Measurements from ENCODE around the gene CHPF.

CHPF gene, protein sequence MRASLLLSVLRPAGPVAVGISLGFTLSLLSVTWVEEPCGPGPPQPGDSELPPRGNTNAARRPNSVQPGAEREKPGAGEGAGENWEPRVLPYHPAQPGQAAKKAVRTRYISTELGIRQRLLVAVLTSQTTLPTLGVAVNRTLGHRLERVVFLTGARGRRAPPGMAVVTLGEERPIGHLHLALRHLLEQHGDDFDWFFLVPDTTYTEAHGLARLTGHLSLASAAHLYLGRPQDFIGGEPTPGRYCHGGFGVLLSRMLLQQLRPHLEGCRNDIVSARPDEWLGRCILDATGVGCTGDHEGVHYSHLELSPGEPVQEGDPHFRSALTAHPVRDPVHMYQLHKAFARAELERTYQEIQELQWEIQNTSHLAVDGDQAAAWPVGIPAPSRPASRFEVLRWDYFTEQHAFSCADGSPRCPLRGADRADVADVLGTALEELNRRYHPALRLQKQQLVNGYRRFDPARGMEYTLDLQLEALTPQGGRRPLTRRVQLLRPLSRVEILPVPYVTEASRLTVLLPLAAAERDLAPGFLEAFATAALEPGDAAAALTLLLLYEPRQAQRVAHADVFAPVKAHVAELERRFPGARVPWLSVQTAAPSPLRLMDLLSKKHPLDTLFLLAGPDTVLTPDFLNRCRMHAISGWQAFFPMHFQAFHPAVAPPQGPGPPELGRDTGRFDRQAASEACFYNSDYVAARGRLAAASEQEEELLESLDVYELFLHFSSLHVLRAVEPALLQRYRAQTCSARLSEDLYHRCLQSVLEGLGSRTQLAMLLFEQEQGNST

DNA sequence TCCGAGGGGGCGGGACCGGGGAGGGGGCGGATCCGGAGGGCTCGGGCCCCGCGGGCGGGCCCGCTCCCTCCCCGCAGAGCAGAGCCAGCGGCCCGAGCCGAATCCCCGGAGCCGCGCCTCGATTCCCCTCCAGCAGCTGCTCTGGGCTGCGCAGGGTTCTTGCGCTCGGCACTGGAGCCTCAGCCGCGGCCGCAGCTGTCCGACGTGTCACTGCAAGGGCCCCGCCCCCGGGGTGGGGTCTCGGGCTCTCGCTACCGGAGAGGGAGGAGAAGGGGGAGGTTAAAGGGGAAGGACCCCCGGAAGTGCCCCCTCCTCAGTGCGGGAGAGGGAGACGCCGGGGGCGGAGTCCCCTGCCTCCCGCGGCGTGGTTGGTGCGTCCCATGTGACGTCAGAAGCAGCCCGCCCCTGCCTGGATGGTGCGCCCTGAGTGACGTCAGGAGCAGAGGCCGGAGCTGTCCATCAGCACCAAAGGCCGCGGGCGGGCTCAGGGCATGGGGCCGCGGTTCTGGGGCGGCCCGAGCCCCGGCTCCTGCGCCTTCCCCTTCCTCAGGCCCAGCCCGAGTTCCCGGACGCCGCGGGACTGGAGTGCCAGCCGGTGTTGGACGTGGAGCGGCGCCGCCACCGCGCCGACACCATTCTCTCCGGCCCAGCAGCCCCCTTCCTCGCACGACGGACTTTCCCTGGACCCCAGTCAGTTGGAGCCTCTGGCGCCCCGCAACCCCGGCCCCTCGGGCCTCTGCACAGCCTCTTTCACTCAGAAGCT, at the start of gene CHPF, which contains the start of gene TMEM198:
Gene CHPF, minus strand, starts transcription at position 214 of the 763 bp plus-strand sequence. CDS start 271 bp downstream, outside the sequence.
Gene TMEM198, plus strand, starts transcription at position 433 of the 763 bp plus-strand sequence. CDS start 700 bp downstream, outside the sequence.
- DNase-seq: peak; percentile 75

DNA sequence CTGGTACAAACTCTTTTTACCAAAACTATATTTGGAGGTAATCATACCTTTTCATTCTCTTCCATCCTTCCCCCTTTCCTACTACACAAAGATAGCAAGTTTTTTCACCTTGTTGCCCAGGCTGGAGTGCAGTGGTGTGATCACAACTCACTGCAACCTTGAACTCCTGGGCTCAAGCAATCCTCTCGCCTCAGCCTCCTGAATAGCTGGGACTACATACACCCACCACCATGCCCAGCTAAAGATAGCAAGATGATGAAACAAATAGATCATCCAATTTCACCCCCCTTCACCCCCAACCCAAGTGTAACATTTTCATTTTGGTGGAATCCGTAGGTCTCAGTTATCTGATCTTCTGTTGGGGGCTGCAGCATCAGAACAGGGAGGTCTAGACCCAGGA, 49.5 kb upstream of the CHPF start:
- DNase-seq: no peak

DNA sequence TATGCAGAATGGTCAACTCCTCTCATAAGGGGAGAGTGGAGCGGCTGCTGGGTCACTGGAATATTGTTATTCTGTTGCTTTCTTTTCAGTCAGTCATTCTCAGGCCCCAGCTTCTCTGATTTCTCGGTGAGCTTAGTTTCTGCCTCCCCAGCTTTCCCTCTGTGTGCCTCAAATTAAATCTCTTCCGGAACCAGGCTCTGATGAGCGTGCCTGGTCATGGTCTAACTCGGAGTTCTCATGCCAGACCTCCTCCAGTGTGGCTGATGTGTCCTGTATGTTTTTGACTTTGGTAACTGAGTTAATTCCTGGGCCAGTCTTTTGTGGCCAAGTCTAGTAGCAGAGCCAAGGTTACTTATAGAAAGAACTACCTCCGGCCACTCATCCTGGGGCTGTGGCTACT, 49.1 kb upstream of the CHPF start:
- no peak for DNase-seq

DNA sequence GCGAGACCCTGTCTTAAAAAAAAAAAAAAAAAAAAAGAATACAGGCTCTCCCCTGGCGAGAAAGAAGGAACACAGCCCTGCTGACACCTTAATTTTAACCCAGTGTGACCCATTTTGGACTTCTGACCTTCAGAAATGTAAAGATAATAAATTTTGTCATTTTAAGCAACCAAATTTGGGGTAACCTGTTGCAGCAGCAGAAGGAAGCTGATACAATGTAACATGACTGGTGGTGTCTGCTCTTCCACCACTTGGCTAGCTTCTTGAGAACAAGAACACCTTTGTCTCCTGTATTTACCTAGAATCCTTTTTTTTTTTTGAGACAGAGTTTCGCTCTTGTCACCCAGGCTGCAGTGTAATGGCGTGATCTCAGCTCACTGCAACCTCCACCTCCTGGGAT, 47.5 kb upstream of the CHPF start:
- DNase-seq: no peak

DNA sequence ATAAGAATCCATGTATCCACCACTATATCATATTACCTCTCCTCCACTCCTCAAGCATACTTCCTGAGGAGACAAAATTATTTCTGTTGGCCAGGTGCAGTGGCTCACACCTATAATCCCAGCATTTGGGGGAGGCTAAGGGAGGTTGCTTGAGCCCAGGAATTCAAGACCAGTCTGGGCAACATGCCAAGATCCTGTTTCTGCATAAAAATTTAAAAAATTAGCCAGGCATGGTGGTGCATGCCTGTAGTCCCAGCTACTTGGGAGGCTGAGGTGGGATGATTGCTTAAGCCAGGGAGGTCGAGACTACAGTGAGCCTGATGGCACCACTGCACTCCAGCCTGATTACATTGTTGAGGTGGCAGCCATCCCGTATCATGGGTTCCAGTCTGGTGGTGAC, 37.7 kb upstream of the CHPF start:
- DNase-seq: no peak

DNA sequence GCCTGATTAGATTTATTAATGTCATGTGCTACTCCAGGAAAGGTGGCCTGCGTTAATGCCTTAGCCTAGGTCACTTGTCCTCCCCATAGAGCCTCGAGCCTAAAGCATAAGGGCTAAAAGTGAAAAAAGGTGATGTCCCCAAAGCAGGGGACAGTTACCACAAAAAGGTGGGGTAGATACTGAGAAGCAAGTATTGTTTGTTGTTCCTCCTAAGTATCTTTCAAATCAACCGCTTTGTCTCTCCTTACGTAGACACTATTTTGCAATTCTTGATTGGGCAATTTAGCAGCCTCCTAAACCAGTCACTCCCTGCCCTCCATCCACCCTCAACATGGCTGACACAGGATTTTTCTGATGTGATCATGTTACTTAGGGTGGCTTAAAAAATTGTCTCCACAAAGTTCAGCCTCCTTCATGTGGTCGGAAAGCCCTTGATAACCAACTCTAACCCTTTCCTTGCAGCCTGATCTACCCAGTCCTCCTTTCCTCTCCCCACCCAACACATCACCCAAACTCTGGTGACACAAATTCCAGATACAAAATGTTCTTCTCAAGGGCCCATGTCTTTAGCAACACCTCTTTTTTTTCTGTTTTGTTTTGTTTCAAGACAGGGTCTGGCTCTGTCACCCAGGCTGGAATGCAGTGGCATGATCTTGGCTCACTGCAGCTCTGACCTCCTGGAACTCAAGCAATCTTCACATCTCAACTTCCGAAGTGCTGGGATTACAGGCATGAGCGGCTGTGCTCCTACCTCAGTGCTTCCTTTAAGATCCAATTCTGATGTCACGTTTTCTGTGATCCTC, 35.4 kb upstream of the CHPF start:
- DNase-seq: no peak

DNA sequence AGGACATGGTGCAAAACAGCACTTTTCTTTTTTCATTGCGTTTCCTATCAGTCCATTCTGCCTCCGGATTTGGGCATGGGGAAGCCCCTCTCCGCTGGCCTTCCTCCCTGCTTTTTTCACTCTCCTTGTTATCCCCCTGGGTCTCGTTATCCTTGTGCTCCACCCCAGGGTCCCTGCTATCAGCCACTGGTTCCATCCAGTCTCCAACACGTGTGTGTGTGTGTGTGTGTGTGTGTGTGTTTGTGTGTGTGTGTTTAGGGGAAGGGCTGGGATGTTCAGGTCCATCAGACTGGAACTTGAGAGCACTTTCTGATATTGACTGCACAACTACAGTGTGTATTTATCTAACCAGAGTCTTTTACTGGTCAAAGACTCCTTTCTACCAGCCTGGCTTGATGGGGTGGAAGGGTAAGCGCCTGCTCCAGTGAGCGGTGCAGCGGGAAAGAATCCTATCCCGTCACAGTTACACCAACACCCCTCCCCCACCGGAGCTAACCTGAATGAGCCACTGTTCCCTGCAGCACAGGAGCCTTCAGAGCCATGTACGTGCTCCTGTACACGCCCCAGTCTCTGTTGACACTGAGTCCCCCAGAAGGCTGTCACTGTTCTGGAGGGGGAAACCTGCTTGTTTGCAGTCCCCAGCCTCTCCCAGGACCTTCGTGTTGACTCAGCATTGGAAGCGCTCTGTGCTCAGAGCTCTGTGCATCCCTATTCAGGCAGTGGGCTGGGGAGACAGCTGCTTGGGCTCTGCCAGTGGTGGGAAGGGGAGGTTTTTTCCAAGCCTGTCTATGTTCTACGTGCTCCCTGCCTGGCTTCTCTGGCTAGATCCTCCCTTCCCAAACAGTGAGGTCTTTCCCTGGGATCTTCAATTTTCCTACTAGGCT, 33.1 kb upstream of the CHPF start:
- DNase-seq: no peak

DNA sequence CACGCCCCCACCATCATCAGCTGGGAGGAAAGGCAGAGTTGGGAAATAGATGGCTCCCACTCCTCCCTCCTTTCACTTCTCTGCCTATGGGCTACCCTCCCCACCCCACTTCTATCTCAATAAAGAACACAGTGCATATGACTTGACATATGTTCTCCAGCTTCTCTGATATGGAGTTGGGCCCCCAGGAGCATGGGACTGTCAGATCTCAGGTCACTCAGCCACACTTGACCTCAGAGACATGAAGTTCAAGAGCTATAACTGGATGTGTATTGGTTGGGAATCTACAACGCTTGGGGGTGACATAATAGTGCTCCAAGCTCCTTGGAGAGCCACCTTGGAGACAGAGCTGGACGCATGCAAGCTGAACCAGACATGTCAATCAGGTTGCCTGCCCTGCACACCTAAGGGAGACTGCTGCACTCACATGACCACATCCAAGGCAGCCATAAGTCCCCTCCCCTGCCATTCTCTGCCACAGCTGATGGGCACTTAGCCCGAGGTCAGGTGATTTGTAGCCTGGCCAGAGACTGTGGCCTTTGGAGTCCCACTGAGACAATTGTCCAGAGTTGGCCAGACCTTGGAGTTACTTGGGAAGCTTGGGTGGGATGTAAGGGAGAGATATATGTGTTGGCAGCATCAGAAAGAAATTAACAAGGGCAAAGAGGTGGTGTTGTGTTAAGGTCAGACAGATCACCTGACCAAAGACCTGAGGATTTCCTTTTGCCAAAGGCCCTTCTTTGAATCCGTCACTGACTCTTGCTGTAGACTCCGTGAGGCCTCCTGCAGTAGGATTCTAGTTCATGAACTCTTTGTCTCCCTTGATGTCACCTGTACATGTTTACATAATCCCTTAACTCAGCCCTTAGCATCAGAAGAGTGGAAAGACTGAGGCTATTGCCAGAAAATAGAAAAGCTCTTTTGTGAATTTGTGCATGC, 32.2 kb upstream of the CHPF start:
- DNase-seq: no peak

DNA sequence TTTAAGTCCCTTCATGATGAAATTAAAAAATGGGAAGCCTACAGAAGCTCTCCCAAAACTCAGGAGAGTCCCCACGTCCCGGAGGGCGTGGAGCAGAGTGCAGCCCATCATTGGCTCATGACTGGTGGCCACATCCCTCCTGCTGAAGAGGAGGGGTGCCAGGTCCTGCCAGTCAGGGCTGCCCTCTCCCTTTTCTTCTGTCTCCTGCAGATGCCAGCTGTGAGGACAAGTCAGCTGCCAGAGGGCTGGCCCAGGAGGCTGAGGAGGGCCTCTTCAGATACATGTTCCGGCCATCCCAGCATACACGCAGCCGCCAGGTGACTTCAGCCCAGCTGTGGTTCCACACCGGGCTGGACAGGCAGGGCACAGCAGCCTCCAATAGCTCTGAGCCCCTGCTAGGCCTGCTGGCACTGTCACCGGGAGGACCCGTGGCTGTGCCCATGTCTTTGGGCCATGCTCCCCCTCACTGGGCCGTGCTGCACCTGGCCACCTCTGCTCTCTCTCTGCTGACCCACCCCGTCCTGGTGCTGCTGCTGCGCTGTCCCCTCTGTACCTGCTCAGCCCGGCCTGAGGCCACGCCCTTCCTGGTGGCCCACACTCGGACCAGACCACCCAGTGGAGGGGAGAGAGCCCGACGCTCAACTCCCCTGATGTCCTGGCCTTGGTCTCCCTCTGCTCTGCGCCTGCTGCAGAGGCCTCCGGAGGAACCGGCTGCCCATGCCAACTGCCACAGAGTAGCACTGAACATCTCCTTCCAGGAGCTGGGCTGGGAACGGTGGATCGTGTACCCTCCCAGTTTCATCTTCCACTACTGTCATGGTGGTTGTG, 31.1 kb upstream of the CHPF start:
- no peak for DNase-seq

DNA sequence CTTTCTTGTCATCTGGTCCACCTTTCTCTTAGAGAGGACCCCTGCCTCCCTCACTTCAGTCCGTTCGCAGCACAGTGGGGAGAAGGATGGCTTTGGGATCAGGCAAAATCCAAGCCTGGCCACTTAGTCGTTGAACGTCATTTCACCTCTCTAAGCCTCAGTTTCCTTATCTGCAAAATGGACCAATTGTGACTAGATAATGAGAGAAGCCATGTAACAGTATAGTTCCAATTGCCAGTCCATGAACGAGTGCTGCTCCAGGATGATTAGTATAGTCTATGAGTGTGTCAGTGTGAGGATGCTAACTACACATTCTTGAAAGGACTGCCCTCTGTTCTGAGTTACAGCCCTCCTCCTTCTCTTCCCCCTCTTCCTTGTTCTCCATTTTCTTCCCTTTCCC, 29.6 kb upstream of the CHPF start:
- no peak for DNase-seq

DNA sequence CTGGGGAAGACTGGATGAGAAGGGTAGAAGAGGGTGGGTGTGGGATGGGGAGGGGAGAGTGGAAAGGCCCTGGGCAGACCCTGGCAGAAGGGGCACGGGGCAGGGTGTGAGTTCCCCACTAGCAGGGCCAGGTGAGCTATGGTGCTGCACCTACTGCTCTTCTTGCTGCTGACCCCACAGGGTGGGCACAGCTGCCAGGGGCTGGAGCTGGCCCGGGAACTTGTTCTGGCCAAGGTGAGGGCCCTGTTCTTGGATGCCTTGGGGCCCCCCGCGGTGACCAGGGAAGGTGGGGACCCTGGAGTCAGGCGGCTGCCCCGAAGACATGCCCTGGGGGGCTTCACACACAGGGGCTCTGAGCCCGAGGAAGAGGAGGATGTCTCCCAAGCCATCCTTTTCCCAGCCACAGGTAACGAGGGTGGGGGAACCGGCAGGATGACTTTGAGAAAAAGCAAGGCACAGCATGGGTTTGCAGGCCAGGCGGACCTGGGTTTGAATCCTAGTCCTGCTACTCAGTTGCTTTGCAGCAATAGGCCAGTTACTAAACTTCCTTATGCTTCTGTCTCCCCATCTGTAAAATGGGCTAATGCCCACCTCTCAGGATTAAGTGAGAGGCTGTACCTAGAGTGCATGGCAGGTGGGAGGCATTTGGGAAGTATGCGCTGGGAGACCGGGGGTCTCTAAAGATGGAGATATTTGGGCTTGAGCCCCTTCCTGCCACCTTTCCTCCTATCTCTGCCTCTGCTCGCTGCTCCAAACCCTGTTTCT, 28.8 kb upstream of the CHPF start, which contains the start of gene INHA:
Gene INHA, plus strand, starts transcription at position 74 of the 765 bp plus-strand sequence. Its CDS starts 65 bp downstream, at position 139.
- DNase-seq: no peak

DNA sequence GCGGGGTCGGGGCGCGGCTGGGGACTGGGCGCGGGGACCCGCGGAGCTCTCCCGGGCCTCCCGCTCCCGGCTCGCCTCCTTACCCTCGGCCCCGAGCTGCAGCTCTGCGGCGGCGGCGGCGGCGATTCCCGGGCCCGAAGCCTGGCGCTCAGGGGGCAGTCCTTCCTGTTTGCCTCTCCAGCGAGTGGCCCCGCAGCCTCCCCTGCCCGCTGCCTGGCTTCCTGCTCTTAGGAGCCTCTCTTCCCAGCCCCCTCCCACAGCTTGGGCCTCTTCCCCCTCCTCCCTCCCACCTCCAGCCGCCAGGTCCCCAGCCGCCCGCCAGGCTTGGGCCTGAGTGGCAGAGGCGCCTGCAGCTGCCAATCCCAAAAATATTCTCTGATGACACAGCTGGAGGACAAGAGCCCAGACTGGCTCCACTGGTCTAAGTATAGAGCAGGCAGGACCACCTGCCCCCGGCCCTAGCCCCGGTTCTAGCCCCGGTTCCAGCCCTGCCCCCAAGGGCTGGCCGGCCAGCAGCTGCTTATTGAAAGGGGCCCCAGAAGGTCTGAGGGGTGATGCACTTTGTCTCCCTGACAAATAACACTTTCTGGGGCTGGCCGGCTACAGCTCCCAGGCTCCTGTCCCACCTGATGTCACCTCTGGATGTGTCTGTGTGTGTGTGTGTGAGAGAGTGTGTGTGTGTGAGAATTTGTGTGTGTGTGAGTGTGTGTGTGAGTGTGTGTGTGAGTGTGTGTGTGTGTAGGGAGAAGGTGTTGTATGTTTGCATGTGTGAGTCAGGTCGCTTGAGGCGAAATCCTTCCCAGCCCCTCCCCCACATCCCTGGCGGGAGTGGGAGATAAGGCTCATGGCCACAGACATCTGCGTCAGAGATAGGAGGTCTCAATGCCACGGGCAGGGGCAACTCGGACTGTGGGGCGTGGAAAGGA, 28.0 kb upstream of the CHPF start, which contains the start of gene OBSL1:
Gene OBSL1, minus strand, starts transcription at position 229 of the 926 bp plus-strand sequence. CDS start 307 bp downstream, outside the sequence.
- DNase-seq: no peak

DNA sequence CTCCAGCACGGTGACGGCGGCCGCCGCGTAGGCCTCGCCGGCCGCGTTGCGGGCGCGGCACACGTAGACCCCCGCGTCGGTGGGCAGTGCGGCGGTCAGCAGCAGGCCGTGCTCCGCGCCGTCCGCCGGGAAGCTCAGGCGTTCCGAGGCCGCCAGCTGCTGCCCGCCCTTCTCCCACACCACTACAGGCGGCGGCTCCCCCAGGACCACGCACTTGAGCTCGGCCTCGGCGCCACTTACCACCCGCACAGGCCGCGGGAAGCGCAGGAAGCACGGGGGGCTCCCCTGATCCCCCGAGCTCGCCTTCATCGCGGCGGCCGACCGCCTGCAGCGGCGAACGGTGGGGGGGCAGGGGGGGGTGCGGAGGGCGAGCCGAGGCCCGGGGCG, 27.3 kb upstream of the CHPF start:
- DNase-seq: no peak

DNA sequence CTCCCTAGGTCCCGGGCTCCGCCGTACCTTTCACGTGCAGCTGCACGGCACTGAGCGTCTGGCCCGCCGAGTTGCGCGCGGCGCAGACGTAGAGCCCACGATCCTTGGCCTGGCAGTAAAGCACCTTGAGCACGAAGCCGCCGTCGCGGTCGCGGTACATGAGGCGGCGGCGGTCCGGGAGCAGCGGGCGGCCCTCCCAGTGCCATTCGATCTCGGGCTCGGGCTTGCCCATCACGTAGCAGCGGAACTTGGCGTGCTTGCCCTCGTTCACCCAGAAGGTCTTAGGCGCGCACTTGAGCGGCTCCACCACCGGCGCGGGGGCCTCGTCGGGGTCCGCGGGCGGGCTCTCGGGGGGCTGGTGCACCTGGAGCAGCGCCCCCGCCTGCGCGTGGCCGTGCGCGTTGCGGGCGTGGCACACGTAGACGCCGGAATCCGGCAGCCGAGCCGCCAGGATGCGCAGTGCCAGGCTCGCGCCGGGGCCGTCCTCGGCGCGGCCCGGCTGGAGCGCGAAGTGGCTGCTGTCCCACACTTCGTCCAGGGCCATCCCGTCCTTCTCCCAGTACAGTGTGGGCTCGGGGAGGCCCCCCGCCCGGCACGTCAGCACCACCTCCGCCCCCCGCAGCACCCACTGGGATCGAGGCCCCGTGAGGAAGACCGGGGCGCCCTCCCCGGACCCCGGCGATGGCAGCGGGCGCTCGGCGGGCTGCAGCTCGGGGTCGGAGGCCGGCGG, 26.8 kb upstream of the CHPF start:
- DNase-seq: no peak

DNA sequence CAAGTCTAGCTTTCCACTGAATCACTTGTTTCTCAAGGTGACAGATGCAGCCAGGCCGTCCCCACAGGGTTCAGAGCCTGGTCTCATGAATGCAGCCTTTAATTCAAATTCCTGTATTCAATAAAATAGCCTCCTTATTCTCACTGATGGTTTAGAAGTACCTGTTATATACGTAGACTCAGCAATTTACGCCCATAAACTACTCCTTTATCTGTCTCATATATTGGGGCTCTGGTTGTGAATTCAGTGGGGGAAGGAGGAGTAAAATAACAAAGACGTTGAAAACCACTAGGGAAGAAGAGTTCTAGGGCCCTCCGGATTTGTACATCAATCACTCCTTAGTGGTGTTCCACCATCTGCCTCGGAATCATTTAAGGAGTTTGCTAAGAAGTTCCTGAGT, 26.0 kb upstream of the CHPF start:
- peak; percentile 53 for DNase-seq

DNA sequence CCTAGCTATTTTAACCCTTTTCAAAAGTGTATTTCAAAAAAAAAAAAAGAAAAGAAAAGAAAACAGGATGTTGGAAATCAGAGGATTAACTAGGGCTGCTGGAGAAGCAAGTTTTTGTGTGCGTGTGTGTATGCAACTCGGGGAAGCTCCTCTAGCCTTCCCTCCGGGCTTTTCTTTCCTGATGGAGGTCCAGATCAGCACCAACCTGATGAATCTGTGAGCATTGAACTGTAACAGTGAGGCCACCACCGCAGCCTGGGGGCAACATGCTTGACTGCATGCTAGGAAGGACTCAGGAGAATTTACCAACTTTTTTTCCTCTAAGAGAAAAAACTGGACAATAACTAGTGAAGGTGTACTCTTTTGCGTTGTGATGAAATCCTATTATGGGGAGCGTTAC, 25.4 kb upstream of the CHPF start:
- DNase-seq: no peak

Data from NCI-H524 treated with DMSO at 0.1 percent for 48 hours (cell line).